ENCODE results near the gene SNAPC4.

- TF ChIP-seq ILF3 (IDR thresholded peaks at IDR 0.05; ENCODE audit: borderline replicate concordance): no peak
- TF ChIP-seq POLR2A (conservative IDR thresholded peaks at IDR 0.05): no peak
- TF ChIP-seq XRCC3 (IDR thresholded peaks at IDR 0.05): no peak
- TF ChIP-seq ELF4 (CRISPR knock-in tag; IDR thresholded peaks at IDR 0.05): no peak
- no peak for TF ChIP-seq GATAD2B (IDR thresholded peaks at IDR 0.05; ENCODE audit: borderline replicate concordance)
- no peak for TF ChIP-seq ZNF408 (CRISPR knock-in tag; IDR thresholded peaks at IDR 0.05; ENCODE audit: low read depth)
- no peak for TF ChIP-seq CTCF (IDR thresholded peaks at IDR 0.05 in 2 of 3, conservative IDR thresholded peaks at IDR 0.05 in 1 of 3; ENCODE audit: insufficient read depth in 2 of 3, low read depth in 1 of 3, low read length in 3 of 3)
- no peak for TF ChIP-seq MEF2A (IDR thresholded peaks at IDR 0.05; ENCODE audit: control insufficient read depth, low read depth, low read length)
- TF ChIP-seq SP2 (IDR thresholded peaks at IDR 0.05; ENCODE audit: extremely low read depth, low read depth, low read length, poor library complexity, severe bottlenecking): no peak
- TF ChIP-seq ZNF354B (CRISPR knock-in tag; IDR thresholded peaks at IDR 0.05): no peak
These were observed 19.6 kb downstream of the SNAPC4 start for GRCh38 chr9:136380381-136380780.
